GM18502 (cell line): ENCODE data around the gene ARHGAP44.
A peak's percentile ranks its signal among the peaks of the same experiment; 100 is the strongest.
"Not testable (repeated sequence)": the region's sequence is repeated elsewhere in the genome, so short reads cannot be mapped to it uniquely, and the experiment has no call there.

ENCODE experiments used
- ATAC-seq: cut with Tn5 transposase; IDR thresholded peaks from one replicate; pipeline ENCODE4 v1.9.1; 2021; ENCODE audit warnings: mild to moderate bottlenecking; ENCODE audit not compliant: unreplicated experiment, poor library complexity

ARHGAP44 gene

DNA sequence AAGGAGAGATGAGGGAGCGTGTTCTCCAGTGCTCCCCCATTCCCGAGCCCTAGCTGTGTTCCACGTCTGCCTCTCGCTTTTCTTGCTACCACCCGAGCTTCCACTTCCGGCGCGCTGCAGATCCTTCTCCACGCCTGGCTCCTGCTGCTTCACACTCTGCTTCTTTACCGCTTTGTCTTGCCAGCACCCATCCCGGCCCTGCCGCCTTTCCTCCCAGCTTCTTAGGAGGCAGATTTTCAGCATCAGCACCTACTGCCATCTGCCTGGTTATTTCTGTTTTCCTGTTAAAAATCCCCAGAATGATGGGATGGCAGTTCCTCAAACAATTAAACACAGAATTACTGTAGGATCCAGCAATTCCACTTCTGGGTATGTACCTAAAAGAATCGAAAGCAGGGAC, 163.9 kb downstream of the ARHGAP44 start:
- no peak for ATAC-seq

DNA sequence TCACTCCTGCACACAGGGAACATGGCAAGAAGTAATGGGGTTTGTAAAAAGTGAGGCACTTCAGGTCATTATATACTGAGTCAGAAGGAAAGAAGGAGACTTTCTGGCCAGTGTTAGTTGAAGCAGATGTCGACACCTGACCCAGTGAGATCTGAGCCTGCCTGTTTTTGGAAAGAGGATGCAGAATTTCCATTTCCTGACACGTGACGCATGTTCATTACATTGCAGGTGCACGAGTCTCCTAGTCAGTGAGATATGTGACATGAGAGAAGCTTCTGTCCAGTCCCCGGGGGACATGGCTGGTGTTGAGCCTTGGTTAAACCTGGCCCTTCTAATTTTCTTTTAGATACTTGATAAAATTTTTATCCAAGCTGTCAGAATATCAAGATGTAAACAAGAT, 166.2 kb downstream of the ARHGAP44 start:
- ATAC-seq: no peak

DNA sequence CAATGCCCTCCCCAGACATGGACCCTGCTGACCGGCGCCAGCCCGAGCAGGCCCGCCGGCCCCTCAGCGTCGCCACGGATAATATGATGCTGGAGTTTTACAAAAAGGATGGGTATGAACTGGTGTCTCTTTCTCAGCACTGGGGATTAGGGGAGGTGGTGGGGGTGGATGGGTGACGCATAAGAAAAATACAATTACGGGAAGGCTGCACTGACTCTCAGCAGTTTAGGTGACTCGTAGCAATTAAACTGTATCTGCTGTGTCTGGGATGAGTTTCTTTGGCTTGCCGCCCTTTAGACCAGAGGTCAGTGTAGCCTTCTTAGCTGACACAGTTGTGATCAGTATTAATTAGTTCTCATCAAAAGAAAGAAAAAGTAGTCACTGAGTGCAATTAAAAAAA, 169.5 kb downstream of the ARHGAP44 start:
- no peak for ATAC-seq

DNA sequence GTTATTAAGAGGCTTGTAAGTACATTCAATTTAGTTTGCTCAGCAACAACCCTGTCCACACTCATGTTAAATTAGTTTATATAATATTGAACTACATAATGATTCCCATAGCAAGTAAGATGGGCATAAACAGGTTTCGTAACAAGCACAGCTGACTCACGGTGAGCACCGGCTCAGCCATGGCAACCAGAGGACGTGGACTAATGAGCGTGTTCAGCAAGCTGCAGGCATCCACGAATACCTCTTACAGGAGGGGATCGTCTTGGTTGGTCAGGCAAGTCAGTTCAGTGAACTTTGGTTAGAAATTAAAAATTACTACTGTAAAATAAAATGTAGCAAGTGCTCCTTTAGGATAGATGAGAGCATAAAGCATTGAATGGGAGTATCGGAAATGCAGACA, 170.1 kb downstream of the ARHGAP44 start:
- ATAC-seq: no peak

GRCh38 chr17:12961655-12962054, 172.4 kb downstream of the ARHGAP44 start:
- ATAC-seq: no peak

DNA sequence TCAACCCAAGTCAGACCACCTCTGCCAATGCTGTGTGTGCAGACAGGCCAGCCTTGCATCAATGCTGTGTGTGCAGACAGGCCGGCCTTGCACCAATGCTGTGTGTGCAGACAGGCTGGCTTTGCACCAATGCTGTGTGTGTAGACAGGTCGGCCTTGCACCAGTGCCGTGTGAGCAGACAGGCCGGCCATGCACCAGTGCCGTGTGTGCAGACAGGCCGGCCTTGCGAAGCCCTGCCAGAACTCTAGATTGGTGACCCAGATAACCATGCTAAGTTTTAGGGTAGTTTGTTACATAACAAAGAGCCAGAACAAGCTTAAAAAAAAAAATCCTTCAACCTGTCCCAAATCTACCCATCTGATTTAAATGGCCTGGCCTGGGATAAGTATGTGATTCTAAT, 174.2 kb downstream of the ARHGAP44 start:
- ATAC-seq: no peak

DNA sequence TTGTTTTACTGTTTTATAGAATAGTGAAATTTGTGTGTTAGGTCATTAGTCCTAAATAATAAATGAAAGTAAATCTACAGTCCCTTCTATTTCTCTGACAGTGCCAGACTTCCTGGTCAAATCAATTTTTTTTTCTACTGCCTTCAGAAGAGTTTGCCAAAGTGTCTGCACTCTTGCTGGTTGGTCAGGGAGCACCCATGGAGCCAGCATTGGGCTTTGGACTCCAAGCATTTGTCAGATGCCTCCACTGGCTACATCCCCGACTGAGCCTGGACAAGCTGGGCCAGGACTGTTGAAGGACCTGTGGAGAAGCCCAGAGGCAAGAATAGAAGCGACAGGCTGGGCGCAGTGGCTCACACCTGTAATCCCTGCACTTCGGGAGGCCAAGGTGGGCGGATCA, 174.9 kb downstream of the ARHGAP44 start:
- ATAC-seq: no peak

DNA sequence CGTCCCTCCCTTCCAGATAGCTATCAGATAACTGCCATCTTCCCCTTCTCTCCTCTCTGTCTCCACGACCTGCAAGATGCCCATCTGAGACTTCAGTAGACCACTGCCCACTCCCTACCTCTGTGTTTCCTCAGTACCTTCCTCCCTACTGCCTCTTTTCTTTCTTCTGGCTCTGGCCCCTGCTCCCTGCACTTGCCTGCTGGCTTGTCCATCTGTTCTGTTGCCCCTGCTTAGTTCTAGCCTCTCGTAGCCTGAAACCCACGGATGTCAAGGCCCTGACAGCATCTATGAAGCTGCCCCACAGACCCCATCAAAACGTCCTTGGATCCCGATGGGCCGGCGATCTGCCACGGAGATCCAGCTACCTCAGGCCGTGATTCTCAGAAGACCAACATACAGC, 175.5 kb downstream of the ARHGAP44 start:
- ATAC-seq: no peak

GRCh38 chr17:12965988-12966387, 176.7 kb downstream of the ARHGAP44 start:
- ATAC-seq: no peak

GRCh38 chr17:12966413-12966812, 177.1 kb downstream of the ARHGAP44 start:
- no peak for ATAC-seq

GRCh38 chr17:12967962-12968361, 178.7 kb downstream of the ARHGAP44 start:
- no peak for ATAC-seq

DNA sequence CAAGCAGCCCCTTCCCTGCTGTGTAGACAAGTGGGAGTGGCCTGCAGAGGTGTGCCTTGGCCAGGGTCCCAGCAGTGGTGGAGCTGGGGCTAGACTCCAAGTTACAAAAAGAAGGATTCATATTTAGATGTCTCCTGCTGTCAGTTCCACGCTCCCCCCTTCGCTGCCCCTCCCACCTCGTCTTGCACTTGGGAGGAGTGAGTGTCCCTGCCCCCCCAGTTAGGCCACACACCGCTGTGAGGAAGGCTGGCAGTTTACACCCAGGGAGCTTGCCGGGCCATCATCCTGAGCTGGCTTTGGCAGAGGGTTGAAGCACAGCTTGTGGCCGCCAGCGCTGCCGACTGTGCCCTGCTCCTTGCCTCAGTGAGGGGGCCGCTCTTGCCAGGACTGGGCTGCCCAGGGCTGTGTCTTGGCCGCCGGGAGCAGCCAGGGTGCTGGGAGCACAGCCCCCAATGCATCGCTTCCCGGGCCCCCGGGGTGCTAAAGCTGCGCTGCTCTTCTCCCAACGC, 184.3 kb downstream of the ARHGAP44 start:
- no peak for ATAC-seq

DNA sequence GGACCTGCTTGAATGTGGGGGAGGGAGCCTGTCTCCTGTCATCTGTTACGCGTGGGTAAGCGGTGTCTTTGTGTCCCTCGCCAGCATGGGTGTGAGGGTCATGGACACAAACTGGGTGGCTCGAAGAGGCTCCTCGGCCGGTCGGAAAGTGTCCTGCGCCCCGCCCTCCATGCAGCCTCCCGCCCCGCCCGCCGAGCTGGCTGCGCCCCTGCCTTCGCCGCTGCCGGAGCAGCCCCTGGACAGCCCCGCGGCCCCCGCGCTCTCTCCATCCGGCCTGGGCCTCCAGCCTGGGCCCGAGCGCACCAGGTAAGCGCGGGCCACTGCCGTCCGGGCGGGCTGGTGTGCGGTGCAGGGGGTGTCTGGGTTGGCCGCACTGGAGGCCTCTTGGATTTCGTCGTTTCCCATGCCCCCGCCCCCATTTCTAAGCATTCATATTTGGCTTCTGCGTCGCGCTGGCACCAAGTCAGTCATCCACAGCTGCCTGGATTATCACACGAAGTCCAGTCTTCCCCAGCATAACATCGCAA, 184.8 kb downstream of the ARHGAP44 start:
- no peak for ATAC-seq

GRCh38 chr17:12977008-12977751, 187.9 kb downstream of the ARHGAP44 start:
- no peak for ATAC-seq

- ATAC-seq: not testable (repeated sequence)
Observed at GRCh38 chr17:12978787-12979186, 189.5 kb downstream of the ARHGAP44 start.

GRCh38 chr17:12979246-12979645, 189.9 kb downstream of the ARHGAP44 start:
- no peak for ATAC-seq

GRCh38 chr17:12979826-12980500, 190.7 kb downstream of the ARHGAP44 start:
- no peak for ATAC-seq

GRCh38 chr17:12982224-12982623, 192.9 kb downstream of the ARHGAP44 start:
- ATAC-seq: peak; percentile 48

- ATAC-seq: no peak
Observed at GRCh38 chr17:12983991-12984884, 194.9 kb downstream of the ARHGAP44 start.

DNA sequence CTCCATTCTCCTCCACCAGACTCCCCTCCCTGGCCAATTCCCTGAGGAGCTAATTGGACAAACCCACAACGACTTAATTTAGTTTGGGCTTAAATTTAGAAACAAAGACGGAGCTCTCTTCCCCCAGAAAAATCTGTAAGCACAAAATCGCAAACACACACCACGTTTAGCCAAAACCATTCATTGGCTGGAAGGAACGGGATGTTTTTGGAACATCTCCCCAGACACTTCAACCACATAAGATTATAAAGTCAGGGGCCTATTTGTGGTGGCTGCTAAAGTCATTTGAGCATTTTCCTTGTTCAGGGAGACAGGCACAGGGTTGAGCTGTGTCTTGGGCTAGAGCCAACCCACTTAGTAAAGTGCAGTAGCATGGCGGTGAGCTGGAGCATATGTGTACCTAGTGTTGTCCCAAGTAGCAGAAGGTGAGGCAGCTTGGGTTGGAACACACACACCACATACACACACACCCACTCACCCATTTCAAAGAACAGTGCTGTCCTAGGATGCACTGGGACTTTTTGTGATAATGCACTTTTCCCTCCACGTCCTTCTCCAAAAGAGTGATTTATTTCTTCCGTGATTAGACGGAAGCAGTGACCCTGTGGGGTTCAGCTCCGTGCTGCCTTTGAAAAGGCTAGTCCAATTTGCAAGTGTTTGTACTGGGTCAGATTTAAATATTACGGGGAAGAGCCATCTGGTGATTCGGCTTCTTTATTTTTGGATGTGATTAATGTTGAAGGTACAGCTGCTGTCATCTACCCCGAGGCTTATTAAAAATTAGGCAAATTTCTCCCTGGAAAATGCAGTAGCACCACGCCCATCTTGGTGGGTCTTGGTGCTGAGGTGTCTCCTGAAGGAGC, 196.4 kb downstream of the ARHGAP44 start:
- ATAC-seq: no peak
